Muscle layer of duodenum (tissue), 2 donors: ENCODE results near the gene DTWD1.
A peak's percentile ranks its signal among the peaks of the same experiment; 100 is the strongest.
"Not testable (repeated sequence)": the region's sequence is repeated elsewhere in the genome, so short reads cannot be mapped to it uniquely, and the experiment has no call there.

Experiments used
- H3K27ac ChIP-seq: one replicate; pipeline ENCODE4 v1.7.0; 2013; ENCODE audit warnings: mild to moderate bottlenecking, low read length
- H3K27me3 ChIP-seq: one replicate; pipeline ENCODE4 v1.7.0; 2013; ENCODE audit warnings: low read depth, mild to moderate bottlenecking, control low read depth, low read length
- H3K36me3 ChIP-seq, 2 donors: one replicate each; pipeline ENCODE4 v1.7.0; 2013; ENCODE audit warnings: low read length in 2 of 2, control low read depth in 1 of 2, mild to moderate bottlenecking in 1 of 2; ENCODE audit not compliant: insufficient read depth in 2 of 2, control insufficient read depth in 1 of 2
- H3K4me1 ChIP-seq, 2 donors: one replicate each; pipeline ENCODE4 v1.7.0; 2013; ENCODE audit warnings: low read length in 2 of 2, mild to moderate bottlenecking in 2 of 2, control low read depth in 1 of 2, moderate library complexity in 1 of 2; ENCODE audit not compliant: insufficient read depth in 2 of 2, control insufficient read depth in 1 of 2
- H3K4me3 ChIP-seq, 2 donors: one replicate each; pipeline ENCODE4 v1.7.0; 2013; ENCODE audit warnings: low read length in 2 of 2, low read depth in 1 of 2, mild to moderate bottlenecking in 1 of 2
- H3K9me3 ChIP-seq, 2 donors: one replicate each; pipeline ENCODE4 v1.7.0; 2013; ENCODE audit warnings: low read length in 2 of 2, control low read depth in 1 of 2, mild to moderate bottlenecking in 1 of 2; ENCODE audit not compliant: control insufficient read depth in 1 of 2
- donor health status: healthy.

DTWD1 gene

DNA sequence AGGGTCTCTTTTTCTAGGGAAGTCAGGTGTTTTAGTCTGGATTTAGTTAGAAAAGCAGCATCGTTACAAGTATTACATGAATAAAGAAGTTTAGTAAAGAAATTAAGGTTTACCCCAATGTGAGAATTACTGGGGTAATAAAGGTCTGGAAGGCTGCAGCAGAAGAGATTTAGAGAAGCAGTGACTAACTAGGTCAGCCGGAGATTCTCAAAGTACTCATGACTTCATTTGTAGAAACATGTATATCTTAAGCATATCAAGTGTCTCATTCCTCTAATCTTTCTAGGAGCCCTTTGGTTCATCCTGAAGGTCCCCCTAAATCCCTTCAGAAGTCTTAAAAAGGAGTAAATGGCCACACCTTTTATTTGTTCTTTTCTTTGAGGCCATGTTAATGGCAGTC is 26.0 kb downstream of the DTWD1 start:
- Histone ChIP-seq H3K36me3 (no peaks in the 10 kb centered on the region), H3K9me3 (no peaks in the 10 kb centered on the region), H3K4me3 (no peak overlapping the region), H3K4me1 (peaks cover 7 to 19% of the 10 kb centered on the region in 2 donors), H3K27ac (no peak overlapping the region), H3K27me3 (no peaks in the 10 kb centered on the region)

DNA sequence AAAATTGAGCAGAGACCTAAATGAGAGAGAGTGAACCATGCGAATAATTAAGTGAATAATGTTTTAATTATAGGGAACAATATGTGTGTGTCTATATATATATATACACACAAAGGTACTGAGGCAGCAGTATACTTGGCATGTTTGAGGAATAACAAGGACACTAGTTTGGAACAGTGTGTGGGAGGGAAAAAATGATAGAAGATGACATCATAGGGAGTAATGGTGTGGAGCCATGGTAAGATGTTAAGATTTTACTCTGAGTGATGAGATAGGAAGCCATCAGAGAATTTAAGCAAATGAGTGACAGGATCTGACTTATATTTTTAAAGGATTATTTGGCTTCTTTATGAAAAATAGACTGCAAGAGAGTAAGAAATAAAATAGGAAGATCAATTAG is 29.1 kb downstream of the DTWD1 start:
- H3K27ac ChIP-seq: no peak overlapping the region
- H3K4me1 ChIP-seq: peaks cover 4 to 9% of the 10 kb centered on the region in 2 donors
- H3K36me3 ChIP-seq: no peaks in the 10 kb centered on the region
- H3K27me3 ChIP-seq: no peaks in the 10 kb centered on the region
- H3K9me3 ChIP-seq: peaks cover 12 to 14% of the 10 kb centered on the region in 2 donors
- no peak overlapping the region for H3K4me3 ChIP-seq

DNA sequence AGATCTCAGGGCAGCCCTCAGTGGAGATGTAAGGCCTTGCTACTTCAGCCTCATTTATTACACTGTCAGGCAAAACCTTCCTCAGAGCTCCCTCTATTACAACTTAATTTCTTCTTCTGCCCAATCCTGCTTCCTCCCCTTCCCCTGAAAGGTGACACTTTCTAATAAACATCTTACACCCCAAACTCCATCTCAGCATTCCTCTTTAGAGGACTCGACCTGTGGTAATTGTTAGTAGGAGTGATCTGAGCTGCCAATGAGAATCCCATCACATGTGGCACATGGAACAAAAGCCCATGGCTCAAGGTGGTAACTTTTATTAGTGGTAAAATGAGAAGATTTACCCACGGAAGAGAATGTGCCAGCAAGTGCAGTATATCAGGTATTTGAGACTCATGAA is 29.8 kb downstream of the DTWD1 start:
- peaks cover 12 to 14% of the 10 kb centered on the region in 2 donors for H3K9me3 ChIP-seq
- no peaks in the 10 kb centered on the region for H3K27me3 ChIP-seq
- H3K27ac ChIP-seq: no peak overlapping the region
- H3K4me1 ChIP-seq: peaks cover 3 to 5% of the 10 kb centered on the region in 2 donors
- no peak overlapping the region for H3K4me3 ChIP-seq
- H3K36me3 ChIP-seq: no peaks in the 10 kb centered on the region

DNA sequence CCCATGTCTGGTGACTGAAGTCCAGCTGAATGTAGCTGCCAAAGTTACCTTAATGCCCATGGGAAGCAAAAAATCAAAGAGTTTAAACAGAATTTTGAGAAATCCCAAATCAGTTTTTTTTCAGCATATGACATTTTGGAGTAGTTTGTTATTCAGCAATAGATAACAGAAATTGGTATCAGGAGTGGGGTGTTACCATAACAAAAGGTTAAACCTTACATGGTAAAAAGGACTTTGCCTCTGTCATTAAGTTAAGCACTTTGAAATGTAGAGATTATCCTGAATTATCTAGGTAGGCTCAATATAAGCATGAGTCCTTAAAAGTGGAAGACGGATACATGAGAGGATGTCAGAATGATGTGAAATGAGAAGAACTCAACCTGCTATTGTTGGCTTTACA is 32.1 kb downstream of the DTWD1 start:
- Histone ChIP-seq H3K4me3 (peak overlapping the region in 1 of 2 donors; percentile 6), H3K9me3 (peaks cover 12 to 14% of the 10 kb centered on the region in 2 donors), H3K4me1 (no peaks in the 10 kb centered on the region)

DNA sequence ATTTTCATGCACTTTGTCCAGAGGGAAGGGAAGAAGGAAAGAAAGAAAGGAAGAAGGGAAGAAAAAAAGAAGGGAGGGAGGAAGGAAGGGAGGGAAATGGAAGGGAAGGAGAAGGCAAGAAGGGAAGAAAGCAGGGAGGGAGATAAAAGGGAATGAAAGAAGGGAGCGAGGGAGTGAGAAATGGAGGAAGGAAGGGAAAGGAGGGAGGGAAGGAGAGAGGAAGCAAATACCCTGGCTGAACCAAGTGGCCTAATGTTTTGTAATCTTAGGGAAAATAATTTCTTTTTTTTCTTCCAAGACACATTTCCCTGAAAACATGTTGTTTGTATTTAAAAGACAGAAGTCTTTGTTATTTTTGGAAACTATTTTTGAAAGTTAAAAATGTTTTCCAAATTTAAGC is 35.9 kb downstream of the DTWD1 start:
- H3K27ac ChIP-seq: no peak overlapping the region
- no peaks in the 10 kb centered on the region for H3K36me3 ChIP-seq
- H3K27me3 ChIP-seq: no peaks in the 10 kb centered on the region

More for the DNA sequence above, 32.1 kb downstream of the DTWD1 start:
- Histone ChIP-seq H3K36me3 (no peaks in the 10 kb centered on the region), H3K27ac (no peak overlapping the region), H3K27me3 (no peaks in the 10 kb centered on the region)

DNA sequence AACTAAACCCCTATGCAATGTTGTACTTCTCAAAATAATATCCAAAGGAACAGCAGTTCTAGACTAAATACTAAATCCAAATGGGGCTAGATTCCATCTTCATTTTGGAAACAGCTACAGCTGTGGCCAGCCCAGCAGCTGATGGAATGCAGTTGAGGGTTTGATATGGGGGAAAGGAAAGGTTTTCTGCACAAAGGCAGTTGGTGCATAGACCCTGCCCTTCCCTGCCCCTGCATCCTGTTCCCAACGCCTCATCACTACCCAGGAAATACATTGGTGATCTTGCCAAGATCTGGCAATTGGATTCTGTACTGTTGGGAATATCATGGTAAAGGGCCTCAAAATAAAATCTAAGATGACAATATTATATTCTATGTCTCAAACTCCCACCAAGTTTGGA is 43.9 kb downstream of the DTWD1 start:
- Histone ChIP-seq H3K9me3 (no peaks in the 10 kb centered on the region), H3K4me1 (no peaks in the 10 kb centered on the region), H3K27me3 (no peaks in the 10 kb centered on the region)

More for the DNA sequence above, 35.9 kb downstream of the DTWD1 start:
- Histone ChIP-seq H3K9me3 (peaks cover 12 to 14% of the 10 kb centered on the region in 2 donors), H3K4me1 (no peaks in the 10 kb centered on the region), H3K4me3 (no peak overlapping the region)

DNA sequence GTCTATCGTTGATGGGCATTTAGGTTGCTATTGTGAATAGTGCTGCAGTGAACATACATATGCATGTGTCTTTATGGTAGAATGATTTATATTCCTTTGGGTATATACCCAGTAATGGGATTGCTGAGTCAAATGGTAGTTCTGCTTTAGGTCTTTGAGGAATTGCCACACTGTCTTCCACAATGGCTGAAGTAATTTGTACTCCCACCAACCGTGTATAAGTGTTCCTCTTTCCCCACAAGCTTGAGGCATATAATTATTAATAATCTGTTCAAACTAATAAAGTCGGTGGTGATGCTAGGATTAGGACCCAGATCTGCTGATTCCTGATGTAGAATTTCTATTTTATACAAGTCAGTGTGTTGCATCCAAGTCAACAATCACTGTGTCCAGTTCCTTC is 45.6 kb downstream of the DTWD1 start:
- H3K27ac ChIP-seq, H3K4me1 ChIP-seq, H3K36me3 ChIP-seq, H3K9me3 ChIP-seq, H3K4me3 ChIP-seq, H3K27me3 ChIP-seq: not testable (repeated sequence)

More for the DNA sequence above, 43.9 kb downstream of the DTWD1 start:
- Histone ChIP-seq H3K36me3 (no peaks in the 10 kb centered on the region), H3K4me3 (no peak overlapping the region), H3K27ac (no peak overlapping the region)

DNA sequence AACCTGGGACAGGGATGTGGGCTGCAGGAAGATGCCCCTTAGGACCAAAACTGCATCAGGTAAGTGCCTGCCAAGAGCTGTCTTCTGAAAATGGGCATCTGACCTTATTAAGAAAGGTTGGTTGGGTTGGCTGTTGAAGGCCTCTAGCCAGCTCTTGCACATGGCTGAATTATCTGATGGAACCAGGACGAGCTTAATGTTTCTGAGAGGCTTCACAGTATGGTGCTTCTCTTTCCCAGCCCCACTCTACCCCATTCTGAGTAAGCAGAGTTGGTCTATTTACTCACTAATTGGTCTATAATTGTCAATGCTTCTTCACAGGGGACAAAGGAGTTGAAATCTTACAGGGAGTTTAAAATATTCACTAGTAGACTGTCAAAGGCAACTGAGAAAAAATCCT is 48.4 kb downstream of the DTWD1 start:
- Histone ChIP-seq H3K9me3 (no peaks in the 10 kb centered on the region), H3K4me3 (no peak overlapping the region), H3K4me1 (no peaks in the 10 kb centered on the region), H3K36me3 (no peaks in the 10 kb centered on the region), H3K27ac (no peak overlapping the region), H3K27me3 (no peaks in the 10 kb centered on the region)

DNA sequence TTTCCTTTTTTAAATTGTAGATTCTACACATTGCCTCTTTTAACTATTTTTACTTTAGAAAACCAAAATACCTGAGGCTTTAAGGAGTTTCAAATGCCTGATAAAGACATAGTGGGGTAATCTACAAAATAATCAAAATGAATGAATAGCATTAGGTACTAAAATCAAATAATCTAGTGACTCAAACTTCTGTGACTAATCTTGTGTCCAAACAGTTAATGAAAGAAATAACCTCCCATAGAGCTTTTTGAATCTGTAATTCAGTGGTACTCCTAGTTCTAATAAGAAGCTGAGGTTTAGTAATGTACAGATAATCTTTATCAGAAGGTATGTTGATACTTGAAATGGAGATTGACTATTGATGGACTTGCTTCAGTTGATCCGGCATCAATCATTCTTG is 53.0 kb downstream of the DTWD1 start:
- Histone ChIP-seq H3K9me3 (no peaks in the 10 kb centered on the region), H3K27ac (no peak overlapping the region), H3K27me3 (no peaks in the 10 kb centered on the region), H3K4me3 (no peak overlapping the region), H3K4me1 (peaks cover 0 to 6% of the 10 kb centered on the region in 2 donors), H3K36me3 (no peaks in the 10 kb centered on the region)

DNA sequence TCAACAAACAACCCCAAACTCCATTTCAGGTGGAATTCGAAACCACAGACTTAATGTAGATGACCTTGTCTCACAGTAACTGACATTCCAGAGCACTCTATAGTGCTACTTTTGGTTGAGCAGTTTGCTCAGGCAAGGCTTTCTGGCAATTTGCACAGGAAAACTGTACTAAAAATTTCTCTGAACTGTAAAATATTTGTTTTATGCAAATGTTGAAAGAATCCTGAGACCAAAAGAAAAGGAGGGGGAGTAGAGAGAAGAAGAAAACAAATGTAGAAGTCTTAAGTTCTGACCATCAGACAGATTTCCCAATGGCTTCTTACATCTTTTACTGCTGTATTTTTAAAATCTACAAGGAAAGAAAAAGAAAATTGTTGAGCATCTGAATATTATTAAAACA is 53.5 kb downstream of the DTWD1 start:
- Histone ChIP-seq H3K4me1 (peaks cover 0 to 6% of the 10 kb centered on the region in 2 donors), H3K9me3 (no peaks in the 10 kb centered on the region), H3K4me3 (no peak overlapping the region), H3K36me3 (no peaks in the 10 kb centered on the region), H3K27ac (peak overlapping the region; percentile 36), H3K27me3 (no peaks in the 10 kb centered on the region)

DNA sequence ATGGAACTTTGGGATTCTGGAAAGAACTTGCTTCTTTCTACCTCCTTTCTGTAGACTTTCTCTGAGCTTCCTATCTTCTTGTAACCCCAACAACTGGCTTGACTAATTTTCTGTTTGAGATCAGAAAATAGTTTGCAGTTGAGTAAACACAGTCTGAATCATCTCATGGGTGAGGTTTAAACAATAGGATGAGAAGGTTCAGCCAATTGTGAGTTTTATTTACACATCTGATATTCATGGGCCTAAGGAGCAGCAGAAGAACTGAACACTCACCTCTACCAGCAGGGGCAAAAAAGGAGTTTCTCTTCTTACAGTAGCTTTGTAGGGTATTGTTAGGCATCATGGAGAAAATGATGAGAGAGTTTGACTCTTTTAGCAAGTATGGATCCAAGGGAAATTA is 54.2 kb downstream of the DTWD1 start:
- no peaks in the 10 kb centered on the region for H3K9me3 ChIP-seq
- H3K4me3 ChIP-seq: no peak overlapping the region
- H3K36me3 ChIP-seq: no peaks in the 10 kb centered on the region
- H3K4me1 ChIP-seq: peaks cover 0 to 6% of the 10 kb centered on the region in 2 donors
- no peaks in the 10 kb centered on the region for H3K27me3 ChIP-seq
- peak overlapping the region; percentile 36 for H3K27ac ChIP-seq

DNA sequence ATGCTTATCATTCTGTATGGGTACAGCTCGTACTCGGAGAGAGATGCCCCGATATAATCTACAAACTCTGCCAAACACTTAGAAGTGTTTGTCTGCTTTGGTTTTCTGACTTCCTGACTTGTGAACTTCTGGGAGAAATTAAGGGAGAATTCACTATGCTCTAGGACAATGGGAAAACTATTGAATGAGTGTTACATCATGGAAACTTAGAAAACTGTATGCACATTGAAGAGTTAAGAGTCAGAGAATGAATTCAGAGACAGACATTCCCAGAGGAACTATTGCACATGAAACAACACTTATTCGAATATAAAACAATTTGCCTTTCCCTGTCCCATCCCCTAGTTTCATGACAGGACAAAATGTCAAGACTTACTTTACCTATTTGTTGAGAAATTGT is 57.8 kb downstream of the DTWD1 start:
- Histone ChIP-seq H3K36me3 (no peaks in the 10 kb centered on the region), H3K4me3 (no peak overlapping the region), H3K27me3 (no peaks in the 10 kb centered on the region), H3K27ac (no peak overlapping the region), H3K9me3 (no peaks in the 10 kb centered on the region), H3K4me1 (peaks cover 0 to 6% of the 10 kb centered on the region in 2 donors)
